ENCODE results near the gene ADGRG7. TPM values are rescaled to one million over a fixed set of nuclear protein-coding genes. Genes with fewer than 3 reads are reported as not detected.

Gene ADGRG7, protein sequence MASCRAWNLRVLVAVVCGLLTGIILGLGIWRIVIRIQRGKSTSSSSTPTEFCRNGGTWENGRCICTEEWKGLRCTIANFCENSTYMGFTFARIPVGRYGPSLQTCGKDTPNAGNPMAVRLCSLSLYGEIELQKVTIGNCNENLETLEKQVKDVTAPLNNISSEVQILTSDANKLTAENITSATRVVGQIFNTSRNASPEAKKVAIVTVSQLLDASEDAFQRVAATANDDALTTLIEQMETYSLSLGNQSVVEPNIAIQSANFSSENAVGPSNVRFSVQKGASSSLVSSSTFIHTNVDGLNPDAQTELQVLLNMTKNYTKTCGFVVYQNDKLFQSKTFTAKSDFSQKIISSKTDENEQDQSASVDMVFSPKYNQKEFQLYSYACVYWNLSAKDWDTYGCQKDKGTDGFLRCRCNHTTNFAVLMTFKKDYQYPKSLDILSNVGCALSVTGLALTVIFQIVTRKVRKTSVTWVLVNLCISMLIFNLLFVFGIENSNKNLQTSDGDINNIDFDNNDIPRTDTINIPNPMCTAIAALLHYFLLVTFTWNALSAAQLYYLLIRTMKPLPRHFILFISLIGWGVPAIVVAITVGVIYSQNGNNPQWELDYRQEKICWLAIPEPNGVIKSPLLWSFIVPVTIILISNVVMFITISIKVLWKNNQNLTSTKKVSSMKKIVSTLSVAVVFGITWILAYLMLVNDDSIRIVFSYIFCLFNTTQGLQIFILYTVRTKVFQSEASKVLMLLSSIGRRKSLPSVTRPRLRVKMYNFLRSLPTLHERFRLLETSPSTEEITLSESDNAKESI
- not detected for total RNA-seq

DNA sequence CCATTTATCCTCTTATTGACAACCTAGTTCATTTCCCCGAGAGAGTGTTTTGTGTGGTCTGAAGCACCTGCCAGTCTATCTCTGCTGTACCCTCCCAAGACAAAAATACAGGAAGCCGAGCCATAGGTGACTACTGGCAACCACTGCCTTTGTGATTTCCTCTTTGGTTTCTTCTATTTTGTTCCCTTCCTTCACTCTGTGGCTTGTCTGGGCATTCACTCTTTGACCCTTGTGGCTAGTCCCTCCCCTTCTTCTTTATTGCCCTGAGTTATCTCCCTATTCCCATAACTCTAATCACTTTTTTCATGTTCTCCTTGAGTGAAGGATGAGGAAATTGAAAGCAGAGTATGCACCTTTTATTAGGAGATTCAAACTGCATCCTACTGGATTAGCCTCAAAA is at the start of gene ADGRG7:
ADGRG7 (plus strand) TSS at position 297 of the 400 bp plus-strand sequence. CDS start 256 bp downstream, outside the sequence.

DNA sequence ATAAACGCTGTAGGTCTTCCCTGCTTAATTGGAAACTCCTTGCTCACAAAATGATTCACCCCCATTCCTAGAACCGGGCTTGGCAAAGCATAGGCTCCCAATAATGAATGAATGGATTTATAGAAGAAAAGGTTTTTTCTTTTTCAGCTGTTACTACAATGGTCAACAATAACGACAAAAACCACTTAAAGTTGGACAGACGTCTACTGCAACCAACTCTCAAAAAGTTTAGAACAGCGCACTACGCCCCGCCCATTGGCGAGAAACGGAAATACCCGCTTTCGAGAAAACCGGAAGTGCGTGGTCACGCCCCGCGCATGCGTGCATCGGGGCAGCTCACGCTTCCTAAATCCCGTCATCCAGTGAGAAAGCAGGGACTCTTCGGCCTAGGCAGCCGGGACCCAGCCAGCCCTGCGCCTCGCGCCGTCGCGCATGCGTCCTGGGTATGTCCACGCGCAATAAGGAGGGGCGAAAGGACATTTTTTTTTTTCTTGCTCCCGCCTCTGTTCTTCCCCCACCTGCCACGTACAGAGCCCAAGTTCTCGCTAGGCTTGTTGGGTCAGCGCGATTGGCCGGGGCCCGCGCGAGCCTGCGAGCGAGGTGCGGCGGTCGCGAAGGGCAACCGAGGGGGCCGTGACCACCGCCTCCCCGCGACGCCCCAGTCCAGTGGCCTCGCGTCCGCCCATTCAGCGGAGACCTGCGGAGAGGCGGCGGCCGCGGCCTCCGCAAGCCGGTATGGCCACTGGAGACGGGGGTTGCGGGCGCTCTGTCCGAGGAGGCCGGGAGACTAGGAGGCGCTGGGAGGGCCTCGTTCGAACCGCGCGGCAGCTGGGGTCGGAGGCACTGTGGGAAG is 99.8 kb downstream of the ADGRG7 start, which contains the start of gene TFG:
TFG (plus strand) TSS at position 506 of the 853 bp plus-strand sequence. CDS start 4,192 bp downstream, outside the sequence.

Small RNA genes lying within 50 kb of the gene (small RNA-seq; reads per million reads assigned to genes)
- gene RF00322 (ENCODE audit: low replicate concordance): not detected

Other genes starting within 250 kb of the ADGRG7 start
- gene TOMM70, start 208.5 kb upstream of the ADGRG7 start, total RNA-seq: 53.5 TPM
- 5.1 TPM for gene LNP1, start 208.1 kb upstream of the ADGRG7 start, total RNA-seq
- 15.5 TPM for gene TMEM45A, start 117.0 kb upstream of the ADGRG7 start, total RNA-seq
- gene TFG, start 99.9 kb downstream of the ADGRG7 start, total RNA-seq: 70.5 TPM

Measured in metanephros (tissue), 2 donors.